Dedifferentiated amniotic fluid mesenchymal stem cell (primary cell): Measurements from ENCODE around the gene HIBADH.
A peak's percentile ranks its signal among the peaks of the same experiment; 100 is the strongest.
"Not testable (repeated sequence)": the region's sequence is repeated elsewhere in the genome, so short reads cannot be mapped to it uniquely, and the experiment has no call there.

Experiments used
- DNase-seq: peaks from one replicate; pipeline ENCODE4 v3.0.0-alpha.2; 2016; ENCODE audit errors: extremely low spot score

The HIBADH gene

GRCh38 chr7:27547401-27547800, 115.3 kb downstream of the HIBADH start:
- DNase-seq: peak; percentile 35

GRCh38 chr7:27546610-27547009, 116.1 kb downstream of the HIBADH start:
- DNase-seq: no peak

DNA sequence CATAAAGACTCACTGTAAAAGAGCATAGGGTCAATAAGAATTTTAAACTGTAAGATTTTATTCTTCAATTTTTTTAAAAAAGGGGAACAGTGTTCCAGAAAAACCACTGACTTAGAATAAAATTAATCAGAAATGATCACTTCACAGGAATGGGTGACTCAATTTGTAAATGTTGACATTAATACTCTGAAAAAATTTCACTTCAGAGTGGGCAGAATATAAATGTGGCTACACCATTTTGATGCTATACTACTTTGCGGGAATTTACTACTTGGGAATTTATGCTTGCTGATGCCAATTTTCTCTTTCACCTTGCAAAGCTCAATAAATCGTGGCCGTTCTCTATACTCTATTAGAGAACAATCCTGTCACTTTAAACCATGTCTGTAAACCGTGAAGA, 126.9 kb downstream of the HIBADH start:
- no peak for DNase-seq

DNA sequence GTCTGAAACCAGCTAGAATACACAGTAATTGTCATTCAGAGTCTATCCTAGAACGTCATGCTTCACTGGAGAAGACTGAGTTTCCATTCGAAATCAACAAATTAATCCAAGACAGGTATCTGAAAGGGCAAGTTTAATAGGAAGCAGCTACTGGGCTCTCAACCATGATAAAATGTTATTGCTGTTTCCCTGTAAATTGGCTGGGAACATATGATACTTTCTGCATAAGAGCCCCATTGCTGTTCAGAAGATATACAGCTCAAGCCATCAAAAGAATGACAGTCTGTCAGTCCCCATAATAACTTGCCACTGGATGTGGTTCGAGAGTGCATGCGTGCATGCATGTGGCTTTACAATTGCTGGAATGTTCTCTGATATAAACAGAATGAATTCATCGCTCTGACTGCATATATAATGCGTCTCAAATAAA, 129.0 kb downstream of the HIBADH start:
- no peak for DNase-seq

- no peak for DNase-seq
These were observed 130.4 kb downstream of the HIBADH start for GRCh38 chr7:27532314-27532713.

GRCh38 chr7:27527348-27527714, 135.4 kb downstream of the HIBADH start:
- DNase-seq: no peak

DNA sequence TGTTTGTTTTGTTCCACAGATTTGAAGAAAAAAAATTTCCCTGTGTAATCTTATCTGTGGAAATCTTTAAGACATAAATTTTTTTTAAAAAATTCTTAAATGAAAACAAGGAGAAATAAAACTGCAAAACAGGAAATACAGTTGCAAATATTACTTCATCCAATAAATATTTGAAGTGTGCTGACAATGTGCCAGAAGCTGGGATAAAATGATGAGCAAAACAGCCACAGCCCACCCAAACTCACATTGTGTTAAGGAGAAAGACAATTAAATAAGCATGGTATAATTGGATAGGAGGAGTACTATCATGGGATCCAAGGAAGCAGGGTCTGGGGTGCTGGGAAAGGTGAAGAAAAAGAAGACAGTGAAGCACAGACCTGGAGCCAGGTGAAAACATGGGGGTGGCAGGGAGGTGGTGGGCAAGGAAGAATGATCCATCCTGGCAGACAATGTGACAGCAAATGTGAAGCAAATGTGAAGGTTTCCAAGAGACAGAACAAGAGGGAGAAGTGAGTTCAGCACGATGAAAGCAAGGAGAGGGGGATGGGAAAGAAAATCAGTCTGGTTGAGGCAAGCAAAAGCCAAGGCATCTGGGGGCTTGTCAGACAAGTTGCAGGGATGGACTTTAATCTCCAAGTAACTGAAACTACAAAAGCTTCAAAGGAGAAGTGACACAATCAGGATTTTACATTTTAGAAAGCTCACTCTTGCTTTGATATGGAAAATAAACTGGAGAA, 135.9 kb downstream of the HIBADH start:
- no peak for DNase-seq

DNA sequence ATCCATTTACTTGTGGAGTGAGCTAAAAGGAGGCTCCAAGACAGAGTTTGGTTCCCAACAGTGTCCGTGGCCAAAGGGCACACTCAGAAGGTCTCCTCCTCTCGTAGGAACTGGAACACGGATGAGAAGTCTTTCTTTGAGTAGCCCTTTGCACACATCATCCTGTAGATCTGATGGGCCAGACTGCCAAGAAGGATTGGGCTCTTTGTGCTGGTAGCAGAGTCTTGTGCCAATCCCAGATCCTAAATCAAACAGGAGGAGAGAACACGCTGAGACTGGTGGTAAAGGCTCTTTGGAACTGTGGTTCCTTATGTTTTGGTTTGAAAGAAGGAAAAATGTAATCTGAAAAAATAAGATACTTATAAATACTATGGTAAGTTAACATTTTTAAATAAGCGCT, 136.6 kb downstream of the HIBADH start:
- no peak for DNase-seq

- no peak for DNase-seq
These were observed 139.4 kb downstream of the HIBADH start for GRCh38 chr7:27523321-27523720.

DNA sequence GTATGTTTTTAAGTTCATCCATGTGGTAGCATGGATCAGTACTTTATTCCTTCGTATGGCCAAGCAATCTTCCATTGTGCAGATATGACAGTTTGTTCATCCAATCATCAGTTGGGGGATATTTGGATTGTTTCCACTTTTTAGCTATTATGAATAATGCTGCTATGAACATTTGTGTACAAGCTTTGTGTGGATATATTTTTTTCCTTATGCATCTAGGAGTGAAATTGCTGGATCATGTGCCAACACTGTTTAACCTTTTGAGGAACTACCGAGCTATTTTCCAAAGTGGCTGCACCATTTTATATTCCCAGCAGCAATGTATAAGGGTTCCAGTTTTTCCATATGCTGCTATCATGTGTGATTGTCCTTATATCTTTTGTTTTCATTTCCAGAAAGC, 140.1 kb downstream of the HIBADH start:
- no peak for DNase-seq

DNA sequence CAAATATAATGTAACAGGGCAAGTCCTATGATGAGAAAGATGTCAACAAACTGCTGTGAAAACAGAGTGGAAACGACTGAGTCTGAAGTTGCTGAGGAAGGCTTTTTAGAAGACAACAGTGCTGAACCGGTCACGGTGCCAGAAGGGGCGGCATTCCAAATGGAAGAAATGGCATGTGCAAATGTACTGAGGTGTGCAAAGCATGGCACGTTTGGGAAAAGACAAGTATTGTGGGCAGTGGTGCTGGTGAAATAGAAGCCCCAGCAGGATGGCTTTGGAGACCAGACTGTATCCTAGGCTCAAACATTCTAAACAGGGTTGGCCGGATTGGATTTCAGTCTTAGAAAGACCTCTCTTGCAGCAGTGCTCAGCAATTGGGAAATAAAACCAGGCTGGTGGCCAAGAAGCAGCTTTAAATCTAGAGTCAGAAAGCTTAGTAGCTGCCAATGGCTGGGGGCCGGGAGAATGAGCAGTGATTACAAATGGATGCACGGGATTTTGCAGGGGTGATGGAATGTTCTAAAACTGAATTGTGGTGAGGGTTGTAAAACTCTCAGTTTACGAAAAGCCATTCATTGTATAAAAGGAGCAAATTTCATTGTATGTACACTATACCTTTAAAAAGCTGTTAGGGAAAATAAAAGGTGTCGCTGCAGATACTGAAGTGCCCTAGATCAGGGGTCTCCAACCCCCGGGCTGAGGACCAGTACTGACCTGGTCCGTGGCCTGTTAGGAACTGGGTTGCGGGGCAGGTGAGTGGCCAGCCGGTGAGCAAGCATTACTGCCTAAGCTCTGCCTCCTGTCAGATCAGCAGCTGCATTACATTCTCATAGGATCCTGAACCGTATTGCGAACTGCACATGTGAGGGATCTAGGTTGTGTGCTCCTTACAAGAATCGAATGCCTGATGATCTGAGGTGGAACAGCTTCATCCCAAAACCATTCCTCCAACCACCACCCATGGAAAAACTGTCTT, 141.6 kb downstream of the HIBADH start:
- peak; percentile 68 for DNase-seq

DNA sequence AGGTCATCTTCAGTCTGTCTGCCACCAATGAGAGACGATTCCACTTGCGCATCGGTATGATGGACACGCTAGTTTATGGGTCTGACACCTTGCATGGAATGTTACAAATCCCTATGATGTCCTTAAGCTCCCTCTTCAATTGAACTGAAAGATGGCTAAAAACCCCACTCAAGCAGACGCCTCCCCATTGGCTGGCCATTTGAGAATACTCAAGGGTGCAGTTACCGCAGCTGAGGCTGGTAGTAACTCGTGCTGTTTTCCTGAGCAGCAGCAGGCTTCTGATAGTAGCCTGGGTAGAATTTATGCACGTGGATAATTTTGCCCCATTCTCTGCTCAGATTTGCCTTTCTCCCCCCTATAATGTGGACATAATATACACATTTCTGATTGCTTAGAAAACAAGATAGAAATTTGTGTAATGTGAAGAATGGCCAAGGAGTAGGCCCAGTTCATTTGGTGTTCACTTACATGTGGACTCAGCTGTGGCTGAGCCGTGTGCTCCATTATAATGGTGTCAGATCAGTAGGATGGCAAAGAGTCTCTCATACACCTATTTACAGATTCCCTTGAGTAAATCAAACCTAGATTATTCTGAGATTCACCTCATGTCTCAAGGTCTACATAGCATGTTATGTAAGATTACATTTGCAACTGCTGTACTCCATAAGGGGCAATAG, 142.8 kb downstream of the HIBADH start:
- no peak for DNase-seq

DNA sequence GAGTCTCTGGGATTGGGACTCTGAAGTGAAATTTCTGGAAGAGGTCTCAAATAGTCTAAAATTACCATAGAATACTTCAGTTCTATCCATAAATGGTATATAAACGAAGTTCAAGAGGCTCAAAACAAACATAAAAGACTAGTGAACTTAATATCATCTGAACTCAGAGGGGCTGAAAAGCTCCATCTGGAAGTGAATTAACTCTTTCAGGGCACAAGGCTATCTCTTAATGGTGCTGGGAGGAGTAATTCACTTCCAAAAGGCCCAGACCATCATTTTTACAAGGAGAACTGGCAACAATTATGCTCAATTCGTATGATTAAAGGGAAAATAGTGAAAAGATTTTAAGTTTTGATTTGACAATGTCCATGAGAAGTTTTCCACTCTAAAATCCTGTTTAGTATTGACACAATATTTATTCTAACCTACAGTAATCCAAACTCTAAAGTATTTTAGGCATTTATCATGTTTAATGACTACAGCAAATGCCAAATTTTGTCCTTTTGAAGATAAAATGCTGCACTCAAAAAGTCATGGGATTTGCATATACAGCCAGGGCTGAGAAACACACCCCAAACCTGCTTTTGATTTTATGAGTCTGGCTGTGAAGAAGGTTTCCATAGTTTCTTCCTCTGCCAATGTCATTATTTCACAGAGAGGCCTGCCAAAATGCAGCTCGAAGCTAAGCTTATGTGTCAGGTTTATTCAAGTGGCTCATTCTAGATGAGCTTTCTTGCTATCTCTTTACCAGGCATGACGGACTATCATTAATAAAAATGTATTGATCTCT, 143.9 kb downstream of the HIBADH start:
- no peak for DNase-seq

GRCh38 chr7:27516421-27516820, 146.3 kb downstream of the HIBADH start:
- DNase-seq: no peak

DNA sequence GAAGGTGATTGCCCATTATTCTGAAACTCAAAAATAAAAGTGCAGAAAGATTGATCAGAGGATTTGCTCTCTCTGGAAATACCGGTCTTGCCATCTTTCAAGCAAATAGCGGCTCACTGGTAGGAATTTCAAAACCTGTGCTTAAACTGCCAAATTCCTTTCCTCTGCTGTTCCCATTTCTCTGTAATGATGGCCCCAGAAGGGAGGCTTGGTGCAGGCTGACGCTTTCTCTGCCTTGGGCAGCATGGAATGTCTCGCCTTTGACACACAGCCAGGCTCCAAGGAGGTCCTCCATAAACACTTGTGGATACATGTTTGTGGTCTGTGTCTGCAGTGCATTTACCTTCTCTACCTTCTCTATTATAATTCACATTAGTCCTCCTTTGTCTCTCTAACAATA, 146.8 kb downstream of the HIBADH start:
- no peak for DNase-seq

DNA sequence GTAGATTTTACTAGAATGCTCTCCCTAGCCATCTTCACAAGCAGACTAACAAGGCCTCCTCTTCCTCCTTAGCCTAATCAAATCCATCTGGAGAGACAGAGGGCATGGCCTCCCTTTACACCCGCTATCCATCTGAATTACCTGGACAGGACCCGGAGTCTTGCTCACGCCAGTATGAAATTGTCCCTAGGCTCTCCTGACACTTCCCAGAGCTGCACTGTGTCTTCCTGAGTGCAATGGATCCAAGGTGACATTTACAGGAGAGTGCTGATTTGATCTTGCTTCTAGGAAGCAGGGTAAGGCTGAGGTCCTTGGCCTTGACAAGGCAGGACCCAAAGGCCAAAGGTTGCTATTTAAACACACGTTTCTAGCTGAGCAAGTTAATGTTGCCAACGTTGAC, 147.8 kb downstream of the HIBADH start:
- DNase-seq: no peak

GRCh38 chr7:27513885-27514284, 148.8 kb downstream of the HIBADH start:
- DNase-seq: no peak

GRCh38 chr7:27511370-27511769, 151.3 kb downstream of the HIBADH start:
- not testable (repeated sequence) for DNase-seq

DNA sequence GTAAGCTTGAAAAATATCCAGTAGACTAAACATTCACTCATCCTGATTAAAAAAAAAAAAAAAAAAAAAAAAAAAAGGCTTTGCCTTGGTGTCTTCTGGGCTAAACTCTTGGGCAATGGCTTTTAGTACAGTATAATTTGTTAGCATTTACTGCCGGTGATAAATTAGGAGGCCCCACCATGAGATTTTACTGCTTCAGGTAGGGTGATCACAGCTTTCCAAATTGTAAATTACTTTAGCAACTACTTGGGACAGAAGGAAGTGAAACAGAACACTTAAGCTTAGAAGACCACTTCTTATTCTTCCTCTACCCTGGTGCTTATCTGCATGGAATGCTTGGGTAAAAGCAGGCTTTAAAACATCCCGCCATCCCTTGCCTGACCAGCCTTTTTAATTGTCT, 152.1 kb downstream of the HIBADH start:
- no peak for DNase-seq

- not testable (repeated sequence) for DNase-seq
These were observed 160.8 kb downstream of the HIBADH start for GRCh38 chr7:27501879-27502278.

DNA sequence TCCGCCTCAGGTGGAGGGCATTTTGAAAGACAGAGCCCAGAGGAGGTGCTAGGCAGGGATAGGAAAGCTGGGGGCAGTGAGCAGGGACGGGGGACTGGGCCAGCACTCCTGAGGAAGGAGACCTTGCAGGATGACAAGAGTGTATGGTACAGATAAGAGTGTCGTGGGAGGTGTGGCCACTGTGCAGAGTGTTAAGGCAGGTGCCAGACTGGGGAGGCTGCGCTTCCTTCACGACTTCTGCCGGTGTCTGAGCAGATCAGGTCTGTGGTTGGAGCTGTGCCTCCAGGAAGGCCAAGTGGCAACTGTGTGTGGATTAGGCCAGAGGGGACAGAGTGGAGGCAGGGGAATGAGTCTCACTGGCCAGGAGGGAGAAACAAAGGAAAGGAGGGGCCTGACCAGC, 161.7 kb downstream of the HIBADH start:
- no peak for DNase-seq

DNA sequence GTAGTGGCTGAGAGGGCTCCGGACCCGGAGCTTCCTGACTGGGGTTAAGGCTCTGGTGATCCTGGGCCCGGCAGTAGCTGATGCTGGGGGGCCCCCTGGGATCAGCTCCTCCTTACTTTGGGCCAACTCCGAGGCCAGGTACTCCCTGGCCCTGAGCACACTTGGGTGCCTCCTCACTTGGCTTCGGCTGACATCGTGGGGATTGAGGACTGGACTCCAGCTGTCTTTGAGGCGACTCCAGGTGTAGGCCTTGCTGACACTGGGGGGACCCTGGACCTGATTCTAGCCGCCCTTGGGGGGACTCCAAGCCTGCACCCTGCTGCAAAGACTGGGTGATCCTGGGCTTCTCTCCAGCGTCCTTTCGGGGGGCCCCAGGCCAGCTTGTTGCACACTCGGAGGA, 170.5 kb downstream of the HIBADH start:
- DNase-seq: no peak
